A673 (cell line): Measurements from ENCODE around the gene PER2. TPM values are rescaled to one million over a fixed set of nuclear protein-coding genes. Genes with fewer than 3 reads are reported as not detected.
"Not testable (repeated sequence)": the region's sequence is repeated elsewhere in the genome, so short reads cannot be mapped to it uniquely, and the experiment has no call there.

Experiments used
- BruUV-seq: library from RNA; stranded (reverse); fragments of 400-500 nt; replicated peaks from 2 replicates; lab custom pipeline; 2021; lab: Mats Ljungman, UMichigan
- CTCF ChIA-PET: fragments of 300-600 bp; sonication (Branson Sonifier 250); formaldehyde crosslinking; loops from one replicate; lab custom pipeline; 2022; ENCODE audit warnings: antibody characterized with exemption; lab: Charles Lee
- POLR2A ChIA-PET: fragments of 300-600 bp; sonication (Branson Sonifier 250); formaldehyde crosslinking; loops from one replicate; lab custom pipeline; 2022; ENCODE audit warnings: antibody characterized with exemption; ENCODE audit not compliant: low non-redundant PET; lab: Charles Lee
- DNase-seq: peaks from one replicate; pipeline ENCODE4 v3.0.0-alpha.2; 2015; ENCODE audit warnings: low spot score
- H3K27ac ChIP-seq: fragments of 200-600 bp; sonication (generic); 2 replicates; pipeline ENCODE4 v1.5.1; 2016; ENCODE audit warnings: mixed run types, low read depth, mild to moderate bottlenecking, mixed read lengths, antibody characterized with exemption, low read length; ENCODE audit not compliant: poor library complexity, severe bottlenecking
- H3K27me3 ChIP-seq: fragments of 200-600 bp; sonication (generic); replicated peaks from 2 replicates; pipeline ENCODE4 v1.6.1; 2017; ENCODE audit warnings: mixed run types, low read depth, mild to moderate bottlenecking, mixed read lengths, antibody characterized with exemption, low read length; ENCODE audit not compliant: insufficient read depth, poor library complexity
- H3K36me3 ChIP-seq: fragments of 200-600 bp; sonication (generic); 2 replicates; pipeline ENCODE4 v1.6.1; 2016; ENCODE audit warnings: mixed run types, mild to moderate bottlenecking, mixed read lengths, antibody characterized with exemption, low read length; ENCODE audit not compliant: insufficient read depth, poor library complexity, severe bottlenecking
- H3K4me1 ChIP-seq: fragments of 200-600 bp; sonication (generic); 2 replicates; pipeline ENCODE4 v1.6.1; 2017; ENCODE audit warnings: mixed run types, mild to moderate bottlenecking, mixed read lengths, antibody characterized with exemption, low read length; ENCODE audit not compliant: insufficient read depth, poor library complexity, severe bottlenecking
- H3K4me3 ChIP-seq: fragments of 200-600 bp; sonication (generic); 2 replicates; pipeline ENCODE4 v1.5.1; 2016; ENCODE audit warnings: low read depth, mixed run types, mild to moderate bottlenecking, mixed read lengths, low read length; ENCODE audit not compliant: poor library complexity, severe bottlenecking
- H3K9me3 ChIP-seq: fragments of 200-600 bp; sonication (generic); 2 replicates; pipeline ENCODE4 v1.6.1; 2016; ENCODE audit warnings: mixed run types, low read depth, mild to moderate bottlenecking, mixed read lengths, antibody characterized with exemption, low read length; ENCODE audit not compliant: poor library complexity, severe bottlenecking
- CTCF ChIP-seq: fragments of 300-800, 200-600 bp; sonication (generic); conservative IDR thresholded peaks from 2 replicates; pipeline ENCODE4 v1.5.1; 2017; ENCODE audit warnings: low read depth, mild to moderate bottlenecking, antibody characterized with exemption, low read length, moderate library complexity, mixed read lengths
- EZH2 ChIP-seq: fragments of 200-600 bp; sonication (generic); IDR thresholded peaks from 2 replicates; pipeline ENCODE4 v1.6.1; 2017; ENCODE audit warnings: borderline replicate concordance, low read depth, mild to moderate bottlenecking, mixed read lengths, antibody characterized with exemption, low read length; ENCODE audit not compliant: poor library complexity, severe bottlenecking
- intact Hi-C: fragments of 100-400 bp; cut with micrococcal nuclease; formaldehyde crosslinking; loops from one replicate; pipeline ENCODE4 v1.10.0; 2022; ENCODE audit not compliant: unreplicated experiment
- total RNA-seq: library from RNA; stranded (reverse); gene quantifications from 2 replicates; pipeline ENCODE4 v1.2.3, GENCODE V29; 2021

The PER2 gene
- total RNA-seq, 1 experiment from 2014 or later = 7.5 TPM

- Histone ChIP-seq H3K4me3 (no peak overlapping the region), H3K9me3 (no peaks in the 10 kb centered on the region), H3K27ac (no peak overlapping the region), H3K27me3 (no peaks in the 10 kb centered on the region), H3K4me1 (no peaks in the 10 kb centered on the region), H3K36me3 (no peaks in the 10 kb centered on the region)
- no peak for DNase-seq
- no TSS peak for BruUV-seq
- CTCF ChIA-PET = no interaction called here
- intact Hi-C loops = no loop called here
- POLR2A ChIA-PET = no interaction called here
- TF ChIP-seq CTCF (no peak), EZH2 (no peak)
Measured at GRCh38 chr2:238272156-238272555, 16.3 kb downstream of the PER2 start.

- H3K9me3 ChIP-seq, DNase-seq, BruUV-seq, H3K27me3 ChIP-seq, H3K4me1 ChIP-seq, CTCF ChIA-PET, intact Hi-C loops, H3K36me3 ChIP-seq, H3K27ac ChIP-seq, H3K4me3 ChIP-seq, POLR2A ChIA-PET: not testable (repeated sequence)
Measured at GRCh38 chr2:238271686-238272085, 16.7 kb downstream of the PER2 start.

GRCh38 chr2:238271061-238271554 is 17.3 kb downstream of the PER2 start:
- no peak for TF ChIP-seq CTCF
- TF ChIP-seq EZH2 = no peak
- no peaks in the 10 kb centered on the region for H3K27me3 ChIP-seq
- BruUV-seq = no TSS peak
- H3K27ac ChIP-seq = no peak overlapping the region
- no peaks in the 10 kb centered on the region for H3K36me3 ChIP-seq
- intact Hi-C loops = no loop called here
- no peaks in the 10 kb centered on the region for H3K4me1 ChIP-seq
- no peaks in the 10 kb centered on the region for H3K9me3 ChIP-seq
- CTCF ChIA-PET = no interaction called here
- POLR2A ChIA-PET = no interaction called here
- H3K4me3 ChIP-seq = no peak overlapping the region
- DNase-seq = no peak

- no peaks in the 10 kb centered on the region for H3K9me3 ChIP-seq
- ChIA-PET CTCF (no interaction called here), POLR2A (no interaction called here)
- BruUV-seq = no TSS peak
- H3K36me3 ChIP-seq = no peaks in the 10 kb centered on the region
- H3K27me3 ChIP-seq = no peaks in the 10 kb centered on the region
- intact Hi-C loops = no loop called here
- H3K4me3 ChIP-seq = no peak overlapping the region
- no peak for TF ChIP-seq CTCF
- TF ChIP-seq EZH2 = no peak
- H3K27ac ChIP-seq = no peak overlapping the region
- no peaks in the 10 kb centered on the region for H3K4me1 ChIP-seq
- no peak for DNase-seq
Measured at GRCh38 chr2:238270606-238271005, 17.8 kb downstream of the PER2 start.
